Psoas muscle (tissue), 8 donors: ENCODE data around the gene TMC6. TPM values are rescaled to one million over a fixed set of nuclear protein-coding genes. Genes with fewer than 3 reads are reported as not detected.

Source experiments
- ATAC-seq, 4 donors: fragments of 200-7000 bp; cut with Tn5 transposase; one replicate each; pipeline ENCODE4 v1.9.1; 2020; ENCODE audit warnings: moderate library complexity in 3 of 4, mild to moderate bottlenecking in 2 of 4
- DNase-seq, 2 donors: peaks; one replicate each; pipeline ENCODE4 v3.0.0-alpha.2; 2020
- H3K27ac ChIP-seq: fragments of 200-600 bp; one replicate; pipeline ENCODE4 v1.8.0; 2022
- H3K27me3 ChIP-seq, 3 donors: fragments of 200-600 bp in 1 of 3; one replicate each; pipeline versions ENCODE4 v1.6.1 to v1.8.0; 2013 to 2022; ENCODE audit warnings: low read length in 2 of 3, mild to moderate bottlenecking in 2 of 3, moderate library complexity in 1 of 3; ENCODE audit not compliant: insufficient read depth in 3 of 3
- H3K36me3 ChIP-seq, 2 donors: fragments of 200-600 bp in 1 of 2; one replicate each; pipeline versions ENCODE4 v1.6.1 to v1.8.0; 2013 to 2022; ENCODE audit warnings: low read depth in 1 of 2, mild to moderate bottlenecking in 1 of 2, moderate library complexity in 1 of 2; ENCODE audit not compliant: insufficient read depth in 1 of 2
- H3K4me1 ChIP-seq: fragments of 200-600 bp; one replicate; pipeline ENCODE4 v1.8.0; 2022
- H3K4me3 ChIP-seq: fragments of 200-600 bp; one replicate; pipeline ENCODE4 v1.8.0; 2022; ENCODE audit warnings: mild to moderate bottlenecking
- H3K9me3 ChIP-seq: fragments of 200-600 bp; one replicate; pipeline ENCODE4 v1.8.0; 2022
- WGBS, 3 donors: extraction: QIAGEN DNeasy Blood & Tissue Kit; methylation state at CpG; one replicate each; pipeline versions ENCODE4 v1.1.6 to v1.1.7; 2013; 5-methylcytosine and 5-hydroxymethylcytosine counted together
- intact Hi-C, 2 donors: fragments of 100-400 bp; cut with DNase I; formaldehyde crosslinking; loops; one replicate each; pipeline versions ENCODE4 v1.11.0 to v1.14.2; 2022
- polyA plus RNA-seq, 3 donors: library from polyadenylated mRNA; stranded (reverse); fragments of 200-250 nt; gene quantifications; one replicate each; pipeline ENCODE4 v1.2.3, GENCODE V29; 2013
- total RNA-seq, 4 donors: library from RNA; stranded (reverse); fragmentation: NEBNext Ultra II Directional in 2 of 4; extraction: Animal tissue kit (Norgen Biotek cat#: 25700) in 2 of 4; gene quantifications; one replicate each; pipeline versions ENCODE4 v1.2.1 to v1.2.4, GENCODE V29; 2021 to 2023
- TF ChIP-seq, protein P1 (sequence below): fragments of 200-600 bp; IDR thresholded peaks from one replicate; pipeline ENCODE4 v1.8.0; 2022; ENCODE audit warnings: antibody characterized with exemption
- donor health status: healthy with polysubstance abuse.
- donor health status: DM: no; HTN: no; CAD: no; lungs with moderate emphysema.
- donor health status: Bipolar disorder and iron deficiency.
- donor health status: healthy.
- donor health status: DM: yes; HTN: yes; CAD: no.
- donor health status: DM: no; HTN: no; CAD: no.
- donor health status: DM: no; HTN: no; CAD: no.
- donor health status: DM: yes; HTN: yes; CAD: no.

TMC6 gene
- total and polyA plus RNA-seq, 7 donors, result 2.7 to 11.0 (median 6.1) TPM

GRCh38 chr17:78164748-78165607 is 36.4 kb upstream of the TMC6 start:
- H3K9me3 ChIP-seq, result no peaks in the 10 kb centered on the region
- H3K27ac ChIP-seq, result no peak overlapping the region
- TF ChIP-seq, protein P1, sequence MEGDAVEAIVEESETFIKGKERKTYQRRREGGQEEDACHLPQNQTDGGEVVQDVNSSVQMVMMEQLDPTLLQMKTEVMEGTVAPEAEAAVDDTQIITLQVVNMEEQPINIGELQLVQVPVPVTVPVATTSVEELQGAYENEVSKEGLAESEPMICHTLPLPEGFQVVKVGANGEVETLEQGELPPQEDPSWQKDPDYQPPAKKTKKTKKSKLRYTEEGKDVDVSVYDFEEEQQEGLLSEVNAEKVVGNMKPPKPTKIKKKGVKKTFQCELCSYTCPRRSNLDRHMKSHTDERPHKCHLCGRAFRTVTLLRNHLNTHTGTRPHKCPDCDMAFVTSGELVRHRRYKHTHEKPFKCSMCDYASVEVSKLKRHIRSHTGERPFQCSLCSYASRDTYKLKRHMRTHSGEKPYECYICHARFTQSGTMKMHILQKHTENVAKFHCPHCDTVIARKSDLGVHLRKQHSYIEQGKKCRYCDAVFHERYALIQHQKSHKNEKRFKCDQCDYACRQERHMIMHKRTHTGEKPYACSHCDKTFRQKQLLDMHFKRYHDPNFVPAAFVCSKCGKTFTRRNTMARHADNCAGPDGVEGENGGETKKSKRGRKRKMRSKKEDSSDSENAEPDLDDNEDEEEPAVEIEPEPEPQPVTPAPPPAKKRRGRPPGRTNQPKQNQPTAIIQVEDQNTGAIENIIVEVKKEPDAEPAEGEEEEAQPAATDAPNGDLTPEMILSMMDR, result no peak
- ATAC-seq (no peak), DNase-seq (no peak)
- no peaks in the 10 kb centered on the region for H3K27me3 ChIP-seq
- H3K4me1 ChIP-seq, result peaks cover 4% of the 10 kb centered on the region
- 84 to 93% (median 89%) methylated on average over 16 of the region's 16 CpGs for WGBS, 3 donors
- H3K4me3 ChIP-seq, result no peak overlapping the region
- intact Hi-C loops, result no loop called here
- no peaks in the 10 kb centered on the region for H3K36me3 ChIP-seq

GRCh38 chr17:78163881-78164747 is 35.6 kb upstream of the TMC6 start:
- intact Hi-C loops, result no loop called here

GRCh38 chr17:78159575-78160158 is 31.1 kb upstream of the TMC6 start:
- ATAC-seq (no peak), DNase-seq (no peak)
- 82 to 87% (median 84%) methylated on average over 10 of the region's 10 CpGs for WGBS, 3 donors
- TF ChIP-seq, protein P1, result no peak
- Histone ChIP-seq H3K36me3 (no peaks in the 10 kb centered on the region), H3K27me3 (no peaks in the 10 kb centered on the region), H3K4me1 (no peaks in the 10 kb centered on the region), H3K4me3 (no peak overlapping the region), H3K9me3 (no peaks in the 10 kb centered on the region), H3K27ac (no peak overlapping the region)
- intact Hi-C loops, result no loop called here

More at GRCh38 chr17:78163881-78164747, 35.6 kb upstream of the TMC6 start:
- Histone ChIP-seq H3K4me3 (no peak overlapping the region), H3K36me3 (no peaks in the 10 kb centered on the region), H3K9me3 (no peaks in the 10 kb centered on the region), H3K4me1 (no peaks in the 10 kb centered on the region), H3K27me3 (no peaks in the 10 kb centered on the region), H3K27ac (no peak overlapping the region)
- 61 to 78% (median 68%) methylated on average over 21 to 22 of the region's 22 CpGs for WGBS, 3 donors
- DNase-seq (no peak), ATAC-seq (no peak)
- TF ChIP-seq, protein P1, result no peak

- intact Hi-C loops, result no loop called here
- ATAC-seq, result no peak
- DNase-seq, result no peak
- no peaks in the 10 kb centered on the region for H3K27me3 ChIP-seq
- TF ChIP-seq, protein P1, result no peak
- H3K9me3 ChIP-seq, result no peaks in the 10 kb centered on the region
- H3K36me3 ChIP-seq, result no peaks in the 10 kb centered on the region
- no peak overlapping the region for H3K4me3 ChIP-seq
- WGBS, 3 donors, result 83 to 88% (median 83%) methylated on average over 11 of the region's 11 CpGs
- H3K4me1 ChIP-seq, result no peaks in the 10 kb centered on the region
- no peak overlapping the region for H3K27ac ChIP-seq
These were observed 26.6 kb upstream of the TMC6 start for GRCh38 chr17:78154903-78155811.
